IPS DF 6.9 (cell line): Measurements from ENCODE around the gene ICAM1.

Experiments used
- DNase-seq: peaks from one replicate; pipeline ENCODE4 v3.0.0-alpha.2; 2013; ENCODE audit warnings: low read depth, low spot score
- H3K27ac ChIP-seq: one replicate; pipeline ENCODE4 v1.5.1; 2013; ENCODE audit warnings: low read length, control low read depth
- H3K27me3 ChIP-seq: 2 replicates; pipeline ENCODE4 v1.6.1; 2013; ENCODE audit warnings: mild to moderate bottlenecking, low read length; ENCODE audit not compliant: control insufficient read depth, insufficient read depth
- H3K36me3 ChIP-seq: 2 replicates; pipeline ENCODE4 v1.6.1; 2013; ENCODE audit warnings: low read length; ENCODE audit not compliant: control insufficient read depth, insufficient read depth
- H3K4me1 ChIP-seq: 2 replicates; pipeline ENCODE4 v1.6.1; 2013; ENCODE audit warnings: low read length; ENCODE audit not compliant: control insufficient read depth, insufficient read depth
- H3K4me3 ChIP-seq: 2 replicates; pipeline ENCODE4 v1.5.1; 2013; ENCODE audit warnings: mild to moderate bottlenecking, low read length
- H3K9me3 ChIP-seq: 2 replicates; pipeline ENCODE4 v1.6.1; 2013; ENCODE audit warnings: low read length, inconsistent platforms; ENCODE audit not compliant: control insufficient read depth, insufficient read depth
- WGBS: extraction: QIAGEN DNeasy Blood & Tissue Kit; methylation state at CpG from one replicate; pipeline ENCODE4 v1.1.7; 2013; ENCODE audit warnings: mixed read lengths, missing lambda C conversion rate; ENCODE audit not compliant: insufficient read length, insufficient coverage; 5-methylcytosine and 5-hydroxymethylcytosine counted together

Gene ICAM1

GRCh38 chr19:10325732-10326131 lies 54.8 kb downstream of the ICAM1 start:
- Histone ChIP-seq H3K4me3 (no peak overlapping the region), H3K27me3 (no peaks in the 10 kb centered on the region), H3K27ac (no peak overlapping the region), H3K36me3 (peaks cover 56% of the 10 kb centered on the region), H3K9me3 (no peaks in the 10 kb centered on the region), H3K4me1 (no peaks in the 10 kb centered on the region)
- no CpG with 5 or more reads among the region's 8 CpGs for WGBS
- no peak for DNase-seq

- H3K4me3 ChIP-seq: no peak overlapping the region
- no peak for DNase-seq
- no peaks in the 10 kb centered on the region for H3K27me3 ChIP-seq
- no peaks in the 10 kb centered on the region for H3K9me3 ChIP-seq
- H3K36me3 ChIP-seq: peaks cover 40% of the 10 kb centered on the region
- no CpG with 5 or more reads among the region's 7 CpGs for WGBS
- peaks cover 3% of the 10 kb centered on the region; the same call in 1 of the 2 replicates for H3K4me1 ChIP-seq
- H3K27ac ChIP-seq: no peak overlapping the region
Observed at GRCh38 chr19:10327793-10328192, 56.9 kb downstream of the ICAM1 start.

- Histone ChIP-seq H3K27me3 (no peaks in the 10 kb centered on the region), H3K4me1 (peaks cover 3% of the 10 kb centered on the region; the same call in 1 of the 2 replicates), H3K27ac (no peak overlapping the region), H3K9me3 (no peaks in the 10 kb centered on the region), H3K4me3 (no peak overlapping the region), H3K36me3 (peaks cover 30% of the 10 kb centered on the region)
- WGBS: no CpG with 5 or more reads among the region's 41 CpGs
- DNase-seq: no peak
Observed at GRCh38 chr19:10328558-10329429, 57.9 kb downstream of the ICAM1 start.

DNA sequence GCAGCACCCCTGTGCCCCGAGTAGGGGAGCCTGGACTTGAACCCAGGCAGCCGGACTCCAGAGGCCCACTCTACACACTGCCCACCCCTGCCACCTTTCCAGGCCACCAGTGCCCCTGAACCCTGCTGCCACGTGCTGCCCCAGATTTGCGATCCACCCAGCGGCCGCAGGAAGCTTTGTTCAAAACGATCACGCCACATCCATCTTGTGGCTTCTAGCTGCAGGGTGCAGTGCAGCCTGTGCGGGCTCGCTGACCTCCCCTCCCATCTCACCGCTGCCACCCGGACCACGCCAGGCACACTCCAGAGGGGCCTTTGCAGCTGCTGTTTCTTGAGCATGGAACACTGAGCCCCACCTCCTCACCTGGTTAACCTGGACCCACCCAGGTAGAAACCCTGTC lies 58.6 kb downstream of the ICAM1 start:
- Histone ChIP-seq H3K4me3 (no peak overlapping the region), H3K36me3 (peaks cover 30% of the 10 kb centered on the region)
- no peak for DNase-seq

DNA sequence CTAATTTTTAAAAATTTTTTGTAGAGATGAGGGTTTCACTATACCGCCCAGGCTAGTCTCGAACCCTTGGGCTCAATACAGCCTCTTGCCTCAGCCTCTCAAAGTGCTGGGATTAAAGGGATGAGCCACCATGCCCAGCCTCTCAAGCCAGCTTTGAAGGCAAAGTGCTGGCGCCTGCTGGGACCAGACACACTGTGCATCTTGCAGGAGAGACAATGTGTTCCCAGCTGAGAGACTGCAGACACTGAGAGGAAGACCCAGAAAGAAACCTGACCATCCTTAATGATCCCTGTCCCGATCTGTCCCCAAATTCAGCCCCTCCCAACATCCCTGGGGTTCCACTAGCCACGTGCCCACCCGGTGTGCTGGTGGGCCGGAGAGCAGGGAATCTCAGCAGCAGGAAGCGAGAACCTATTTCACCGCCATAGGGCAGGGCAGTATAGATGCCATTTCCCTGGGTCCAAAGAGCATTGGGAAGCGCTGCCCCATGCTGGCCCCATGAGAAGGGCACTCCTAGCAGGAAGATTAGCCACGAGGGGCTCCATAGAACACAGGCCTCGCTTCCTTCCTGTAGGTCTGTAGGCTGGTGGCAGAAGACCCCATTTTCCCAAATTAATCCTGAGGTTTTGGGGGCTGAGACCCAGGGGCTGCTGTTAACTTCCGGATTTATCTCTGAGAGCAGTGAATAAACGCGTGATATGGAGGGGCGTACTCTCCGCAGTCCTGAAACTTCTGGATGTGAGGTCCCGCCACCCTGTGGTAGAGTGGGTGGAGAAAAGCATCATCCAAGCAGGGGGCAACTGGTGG lies 61.4 kb downstream of the ICAM1 start:
- Histone ChIP-seq H3K4me3 (peak overlapping the region; percentile 95; the same call in 1 of the 2 replicates), H3K27me3 (no peaks in the 10 kb centered on the region), H3K9me3 (no peaks in the 10 kb centered on the region), H3K27ac (no peak overlapping the region), H3K4me1 (peaks cover 6% of the 10 kb centered on the region), H3K36me3 (peaks cover 26% of the 10 kb centered on the region)
- no peak for DNase-seq
- no CpG with 5 or more reads among the region's 18 CpGs for WGBS

More for the DNA sequence above, 58.6 kb downstream of the ICAM1 start:
- WGBS: no CpG with 5 or more reads among the region's 13 CpGs
- Histone ChIP-seq H3K9me3 (no peaks in the 10 kb centered on the region), H3K27ac (no peak overlapping the region), H3K4me1 (peaks cover 4% of the 10 kb centered on the region; the same call in 1 of the 2 replicates), H3K27me3 (no peaks in the 10 kb centered on the region)

- Histone ChIP-seq H3K36me3 (peaks cover 18% of the 10 kb centered on the region), H3K4me1 (peaks cover 6% of the 10 kb centered on the region), H3K27ac (no peak within 1 kb of the TSS), H3K4me3 (peak within 1 kb of the TSS; percentile 95), H3K9me3 (no peaks in the 10 kb centered on the region), H3K27me3 (no peaks in the 10 kb centered on the region)
- no CpG with 5 or more reads among the region's 82 CpGs for WGBS
- peak; percentile 85 for DNase-seq
Observed at GRCh38 chr19:10332965-10333757, 62.2 kb downstream of the ICAM1 start, which contains the start of gene RAVER1. TSS of gene RAVER1 (minus strand) at chr19:10333529. CDS start at chr19:10333507, 22 bp downstream.

GRCh38 chr19:10333758-10334587 lies 63.1 kb downstream of the ICAM1 start:
- Histone ChIP-seq H3K9me3 (no peaks in the 10 kb centered on the region), H3K27ac (no peak overlapping the region), H3K4me1 (peaks cover 10% of the 10 kb centered on the region), H3K27me3 (no peaks in the 10 kb centered on the region), H3K36me3 (peaks cover 12% of the 10 kb centered on the region), H3K4me3 (peak overlapping the region; percentile 95; the same call in 1 of the 2 replicates)
- no CpG with 5 or more reads among the region's 44 CpGs for WGBS
- DNase-seq: no peak

GRCh38 chr19:10334588-10335351 lies 63.9 kb downstream of the ICAM1 start:
- Histone ChIP-seq H3K9me3 (no peaks in the 10 kb centered on the region), H3K4me1 (peaks cover 18% of the 10 kb centered on the region), H3K27me3 (no peaks in the 10 kb centered on the region), H3K4me3 (peak overlapping the region; percentile 95; the same call in 1 of the 2 replicates), H3K36me3 (peaks cover 5% of the 10 kb centered on the region), H3K27ac (no peak overlapping the region)
- no peak for DNase-seq
- no CpG with 5 or more reads among the region's 59 CpGs for WGBS
